Gastrocnemius medialis (tissue), 4 donors: ENCODE data around the gene WDR91.

Source experiments
- POLR2A ChIP-seq, 2 donors: fragments of 450-650 bp; IDR thresholded peaks; one replicate each; pipeline ENCODE4 v1.6.1; 2017; ENCODE audit warnings: antibody characterized with exemption in 2 of 2, mild to moderate bottlenecking in 2 of 2, moderate library complexity in 2 of 2
- TF ChIP-seq, protein P1 (sequence below), 5 experiments: fragments of 450-650 bp in 3 of 5; fragments of 200-600 bp in 2 of 5; sonication (generic) in 2 of 5; IDR thresholded peaks in 4 of 5; conservative IDR thresholded peaks in 1 of 5; 1 replicate in 4 of 5; 2 replicates in 1 of 5; pipeline ENCODE4 v1.5.1; 2016 to 2019; ENCODE audit warnings: antibody characterized with exemption in 5 of 5, mild to moderate bottlenecking in 3 of 5, moderate library complexity in 3 of 5

DNA sequence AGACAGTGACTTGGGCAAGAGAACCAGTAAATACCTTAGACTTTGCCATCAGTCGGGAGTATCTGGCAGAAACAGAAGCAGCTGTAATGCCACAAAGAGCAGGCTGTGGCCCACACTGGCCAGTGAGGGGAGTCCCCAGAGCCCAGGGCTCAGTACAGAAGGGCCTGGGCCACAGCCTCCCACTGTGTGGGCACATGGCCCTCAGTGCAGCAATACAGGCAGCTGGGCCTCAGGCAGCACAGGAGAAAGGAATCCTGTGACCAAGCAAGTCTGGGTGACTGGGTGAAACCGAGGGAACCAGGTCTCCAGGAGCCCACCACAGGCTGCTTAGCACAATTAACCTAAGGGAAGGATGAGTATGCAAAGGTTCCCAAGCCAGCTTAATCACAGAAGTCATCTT, 14.0 kb downstream of the WDR91 start:
- TF ChIP-seq POLR2A (IDR thresholded peaks at IDR 0.05), result no peak
- TF ChIP-seq, protein P1, sequence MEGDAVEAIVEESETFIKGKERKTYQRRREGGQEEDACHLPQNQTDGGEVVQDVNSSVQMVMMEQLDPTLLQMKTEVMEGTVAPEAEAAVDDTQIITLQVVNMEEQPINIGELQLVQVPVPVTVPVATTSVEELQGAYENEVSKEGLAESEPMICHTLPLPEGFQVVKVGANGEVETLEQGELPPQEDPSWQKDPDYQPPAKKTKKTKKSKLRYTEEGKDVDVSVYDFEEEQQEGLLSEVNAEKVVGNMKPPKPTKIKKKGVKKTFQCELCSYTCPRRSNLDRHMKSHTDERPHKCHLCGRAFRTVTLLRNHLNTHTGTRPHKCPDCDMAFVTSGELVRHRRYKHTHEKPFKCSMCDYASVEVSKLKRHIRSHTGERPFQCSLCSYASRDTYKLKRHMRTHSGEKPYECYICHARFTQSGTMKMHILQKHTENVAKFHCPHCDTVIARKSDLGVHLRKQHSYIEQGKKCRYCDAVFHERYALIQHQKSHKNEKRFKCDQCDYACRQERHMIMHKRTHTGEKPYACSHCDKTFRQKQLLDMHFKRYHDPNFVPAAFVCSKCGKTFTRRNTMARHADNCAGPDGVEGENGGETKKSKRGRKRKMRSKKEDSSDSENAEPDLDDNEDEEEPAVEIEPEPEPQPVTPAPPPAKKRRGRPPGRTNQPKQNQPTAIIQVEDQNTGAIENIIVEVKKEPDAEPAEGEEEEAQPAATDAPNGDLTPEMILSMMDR (IDR thresholded peaks at IDR 0.05 in 4 of 5, conservative IDR thresholded peaks at IDR 0.05 in 1 of 5), result no peak
